AG08396 (cell line): ENCODE data around the gene TM4SF20.
"Not testable (repeated sequence)": the region's sequence is repeated elsewhere in the genome, so short reads cannot be mapped to it uniquely, and the experiment has no call there.

Experiments used
- DNase-seq: peaks from one replicate; pipeline ENCODE4 v3.0.0; 2012; ENCODE audit warnings: low spot score, mixed read lengths

TM4SF20 gene

DNA sequence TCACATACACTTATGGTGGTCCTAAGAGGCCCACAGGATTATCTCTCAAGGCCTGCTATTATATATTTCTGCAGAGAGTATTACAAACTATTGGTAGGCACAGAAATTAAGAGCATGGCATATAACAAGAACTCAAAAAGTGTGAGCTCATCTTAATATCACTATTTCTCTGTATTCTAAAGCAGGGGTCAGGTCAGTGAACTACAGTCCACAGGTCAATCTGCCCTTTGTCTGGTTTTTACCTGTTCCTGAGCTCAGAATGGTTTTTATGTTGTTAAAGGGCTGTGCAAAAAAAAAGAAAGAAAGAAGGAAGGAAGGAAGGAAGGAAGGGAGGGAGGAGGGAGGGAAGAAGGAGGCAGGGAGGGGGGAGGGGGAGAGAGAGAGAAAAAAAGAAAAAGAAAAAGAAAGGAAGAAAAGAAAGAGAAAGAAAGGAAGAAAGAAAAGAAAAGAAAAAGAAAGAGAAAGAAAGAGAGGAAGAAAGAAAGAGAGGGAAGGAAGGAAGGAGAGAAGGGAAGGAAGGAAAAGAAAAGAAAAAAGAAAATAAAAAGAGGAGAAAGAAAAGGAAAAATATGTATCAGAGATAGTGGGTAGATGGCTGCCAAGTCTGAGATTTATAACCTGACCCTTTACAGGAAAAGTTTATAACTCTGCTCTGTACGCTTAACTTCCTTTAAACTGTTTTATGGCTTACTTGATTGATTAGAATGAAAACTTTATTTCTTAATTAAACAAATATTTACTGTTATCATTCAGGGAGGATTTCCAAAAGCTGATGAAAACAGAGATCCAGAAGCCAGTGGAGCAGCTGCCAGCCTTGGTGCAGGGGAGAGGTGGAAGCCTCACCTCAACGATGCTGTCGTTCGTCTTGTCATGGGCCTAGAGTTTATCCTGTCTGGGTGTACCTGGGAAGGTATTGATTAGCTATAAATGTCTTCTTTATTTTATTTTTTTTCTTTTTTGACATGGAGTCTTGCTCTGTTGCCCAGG lies 19.9 kb upstream of the TM4SF20 start:
- no peak for DNase-seq

DNA sequence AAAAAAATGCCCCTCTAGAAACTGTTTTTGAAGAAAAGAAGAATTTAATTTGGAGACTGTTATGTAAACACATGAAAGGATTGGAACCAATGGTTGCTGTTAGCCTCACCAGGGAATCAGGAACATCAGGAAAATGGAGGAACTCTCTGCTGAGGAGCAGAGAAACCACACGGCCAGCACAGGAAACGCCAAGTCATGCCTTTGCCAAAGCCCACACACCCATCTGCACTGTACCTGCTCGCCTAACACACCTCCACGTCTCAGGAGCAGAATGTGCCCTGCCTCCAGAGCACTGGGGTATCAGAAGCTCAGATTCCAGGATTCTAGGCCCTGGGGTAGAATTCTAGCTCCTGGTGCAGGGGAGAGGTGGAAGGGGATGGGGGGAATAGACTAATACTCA lies 18.5 kb upstream of the TM4SF20 start:
- DNase-seq: no peak

GRCh38 chr2:227395556-227395955 lies 16.4 kb upstream of the TM4SF20 start:
- no peak for DNase-seq

DNA sequence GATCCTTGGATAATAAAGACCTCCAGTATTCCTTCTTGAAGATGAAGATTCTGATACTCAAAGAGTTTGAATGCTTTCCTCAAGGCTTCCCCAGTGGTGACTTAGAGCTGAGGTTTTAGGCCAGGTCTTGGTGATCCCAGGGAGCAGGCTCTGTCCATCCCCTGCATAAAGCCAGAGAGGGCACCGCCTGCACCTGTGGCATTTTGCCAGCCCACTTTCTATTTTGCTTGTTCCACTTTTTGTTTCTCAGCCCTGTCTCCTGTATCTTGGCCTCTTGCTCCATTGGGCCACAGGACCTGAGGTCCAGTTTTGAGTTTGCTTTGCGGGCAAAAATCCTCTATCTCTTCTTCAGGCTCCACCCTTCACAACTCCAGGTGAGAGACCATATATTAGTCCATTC lies 15.3 kb upstream of the TM4SF20 start:
- DNase-seq: no peak

DNA sequence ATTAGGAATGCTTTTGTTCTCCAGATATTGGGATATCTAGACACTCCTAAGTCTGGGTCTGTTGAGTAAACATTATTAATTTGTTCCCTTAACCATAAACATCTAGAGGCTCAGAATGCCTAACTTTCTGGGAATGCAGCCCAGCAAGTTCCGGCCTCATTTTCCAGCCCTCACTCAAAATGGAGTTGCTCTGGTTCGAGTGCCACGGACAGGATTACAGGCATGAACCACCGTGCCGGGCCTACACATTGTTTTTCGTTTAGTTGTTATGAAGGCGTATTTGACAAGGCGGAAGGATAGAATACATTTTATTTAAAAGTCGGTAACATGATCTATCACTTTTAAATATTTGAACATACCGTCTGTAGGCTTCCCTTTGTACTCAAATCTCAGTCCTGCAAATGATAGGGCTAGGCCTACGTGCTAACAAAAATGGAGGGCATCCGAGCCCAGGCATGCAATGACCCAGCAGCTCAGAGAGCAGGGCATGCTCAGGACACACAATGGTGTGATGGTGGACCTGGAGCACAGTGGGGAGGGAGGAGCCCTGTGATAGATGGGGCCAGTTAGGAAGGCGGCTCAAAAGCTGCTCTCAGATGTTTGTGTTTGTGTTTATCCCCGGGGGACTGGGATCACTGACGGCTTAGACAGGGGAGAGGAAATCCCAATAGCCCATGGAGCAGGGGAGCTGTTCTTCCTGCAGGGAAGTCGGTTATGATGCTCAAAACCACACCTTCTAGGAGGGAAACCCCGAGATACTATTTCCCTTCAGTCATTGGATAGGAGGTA lies 11.6 kb upstream of the TM4SF20 start:
- no peak for DNase-seq

DNA sequence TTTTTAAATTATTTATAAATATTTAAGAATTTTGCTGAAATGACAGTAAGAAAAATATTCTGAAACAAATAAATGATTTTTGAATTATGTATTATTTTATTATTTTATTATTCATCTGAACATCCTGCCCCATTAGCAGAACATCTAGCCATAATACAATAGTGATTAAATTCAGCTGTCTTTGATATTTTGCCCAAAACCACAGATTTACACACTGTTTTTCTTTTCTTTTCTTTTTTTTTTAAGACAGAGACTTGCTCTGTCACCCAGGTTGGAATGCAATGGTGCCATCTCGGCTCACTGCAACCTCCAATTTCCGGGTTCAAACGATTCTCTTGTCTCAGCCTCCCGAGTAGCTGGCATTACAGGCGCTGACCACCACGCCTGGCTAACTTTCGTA lies 10.6 kb upstream of the TM4SF20 start:
- no peak for DNase-seq

DNA sequence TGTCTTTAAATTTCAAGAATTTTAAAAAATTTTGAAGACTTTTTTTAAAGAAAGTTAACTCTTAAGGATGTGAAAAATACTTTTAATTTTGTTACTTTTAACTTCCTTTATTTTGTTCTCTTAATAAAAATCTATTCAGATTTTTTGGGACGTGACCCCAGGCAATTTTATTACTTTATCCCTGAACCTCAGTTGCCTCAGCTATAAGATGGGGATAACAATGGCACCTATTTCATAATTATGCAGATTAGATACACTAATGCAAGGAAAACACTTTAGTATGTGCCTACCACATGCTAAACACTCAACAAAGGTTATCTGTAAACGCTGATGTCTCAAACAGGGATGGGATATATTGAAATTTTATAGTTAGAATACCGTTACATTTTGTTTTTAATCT lies 10.1 kb upstream of the TM4SF20 start:
- no peak for DNase-seq

DNA sequence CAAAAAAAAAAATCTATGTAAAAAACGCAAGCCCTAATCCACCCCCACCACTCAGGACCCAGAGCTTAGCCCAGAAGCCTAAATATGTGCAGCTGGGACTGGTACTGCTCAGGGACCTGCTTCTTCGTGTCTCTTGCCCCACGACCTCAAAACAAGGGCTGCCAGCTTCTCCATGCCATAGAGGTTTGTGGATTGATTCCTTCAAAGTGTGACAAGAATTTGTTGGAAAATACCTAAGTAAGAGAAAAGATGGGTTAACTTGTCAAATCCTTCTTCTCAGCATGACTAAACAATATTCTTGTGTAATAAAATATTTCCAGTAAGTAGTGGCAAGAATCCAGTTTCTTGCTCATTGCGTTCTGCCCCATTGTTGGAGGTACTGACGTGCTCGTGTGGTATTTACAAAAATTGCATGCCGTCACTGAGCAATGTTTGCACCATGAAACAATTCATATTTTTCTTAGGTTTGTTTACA lies 9.5 kb upstream of the TM4SF20 start:
- peak; percentile 70 for DNase-seq

DNA sequence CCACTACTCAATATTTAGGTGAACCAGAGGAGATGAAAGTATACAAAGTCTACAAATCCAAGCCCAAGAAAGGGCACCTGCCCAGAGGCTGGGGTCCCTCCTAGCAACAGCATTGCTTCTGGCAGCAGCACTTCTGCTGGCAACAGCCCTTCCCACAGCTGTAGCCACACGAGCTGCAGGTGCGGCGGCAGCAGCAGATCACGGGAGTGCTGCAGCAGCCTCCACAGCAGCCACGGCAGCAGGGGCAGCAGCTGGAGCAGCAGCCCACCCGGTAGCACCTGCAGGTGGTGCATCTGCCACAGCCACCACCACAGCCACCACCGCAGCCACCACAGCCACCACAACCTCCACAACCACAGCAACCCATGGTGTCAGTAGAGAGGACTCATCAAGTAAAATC lies 8.5 kb upstream of the TM4SF20 start, which contains the start of gene SCYGR1:
SCYGR1 (minus strand) TSS at position 367 of the 400 bp plus-strand sequence; CDS start at position 367, 0 bp downstream.
- DNase-seq: not testable (repeated sequence)

DNA sequence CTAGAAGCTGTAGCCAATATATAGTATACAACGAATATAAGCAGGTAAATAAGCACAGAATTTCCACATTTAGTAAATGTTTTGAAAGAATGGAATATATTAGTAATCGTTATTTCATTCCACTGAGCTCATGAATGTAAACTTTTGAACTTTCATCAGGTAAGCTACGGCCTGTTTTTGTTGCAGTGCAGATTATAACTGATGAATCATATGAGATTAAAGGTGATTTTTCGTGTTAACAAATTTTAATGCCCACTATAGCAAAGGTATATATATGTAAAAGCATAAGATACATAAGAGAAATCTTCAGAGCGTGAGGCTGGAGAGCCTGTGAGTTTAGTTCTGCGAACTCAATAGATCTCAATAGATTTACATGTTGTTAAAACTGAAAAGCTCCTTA lies 7.5 kb upstream of the TM4SF20 start:
- DNase-seq: no peak

GRCh38 chr2:227383686-227384085 lies 4.6 kb upstream of the TM4SF20 start:
- DNase-seq: no peak

- DNase-seq: not testable (repeated sequence)
Measured at GRCh38 chr2:227382241-227382835, 3.2 kb upstream of the TM4SF20 start.

- DNase-seq: no peak
Measured at GRCh38 chr2:227378371-227378782, 729 bp downstream of the TM4SF20 start.

DNA sequence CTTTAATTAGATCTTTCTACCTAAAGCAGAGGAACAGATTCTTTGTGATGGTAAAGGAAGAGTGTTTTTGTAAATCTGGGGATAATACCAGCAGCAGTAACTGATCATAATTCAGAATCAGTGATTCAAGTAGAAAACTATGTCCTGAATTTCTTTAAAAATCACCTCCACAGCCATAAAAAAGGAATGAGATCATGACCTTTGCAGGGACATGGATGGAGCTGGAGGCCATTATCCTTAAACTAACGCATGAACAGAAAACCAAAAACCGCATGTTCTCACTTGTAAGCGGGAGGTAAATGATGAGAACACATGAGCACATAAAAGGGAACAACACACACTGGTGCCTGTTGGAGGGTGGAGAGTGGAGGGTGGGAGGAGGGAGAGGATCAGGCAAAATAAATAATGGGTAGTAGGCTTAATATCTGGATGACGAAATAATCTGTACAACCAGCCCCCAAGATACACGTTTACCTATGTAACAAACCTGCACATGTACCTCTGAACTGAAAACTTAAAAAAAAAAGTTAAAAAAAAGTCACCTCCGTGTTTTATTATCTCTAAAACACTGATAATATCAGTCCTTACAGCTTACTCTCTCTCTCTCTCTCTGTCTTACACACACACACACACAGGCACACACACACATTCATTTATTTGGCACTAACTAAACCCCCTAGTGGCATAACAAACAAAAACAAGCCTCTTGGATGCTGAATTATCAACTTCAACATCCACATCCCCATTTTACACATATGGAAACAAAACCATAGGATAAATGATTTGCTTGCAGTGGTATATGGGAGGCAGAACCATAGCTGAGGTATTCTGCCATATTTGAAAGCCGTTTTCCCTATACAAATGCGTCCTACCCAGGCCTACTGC lies 1.4 kb downstream of the TM4SF20 start:
- DNase-seq: no peak

DNA sequence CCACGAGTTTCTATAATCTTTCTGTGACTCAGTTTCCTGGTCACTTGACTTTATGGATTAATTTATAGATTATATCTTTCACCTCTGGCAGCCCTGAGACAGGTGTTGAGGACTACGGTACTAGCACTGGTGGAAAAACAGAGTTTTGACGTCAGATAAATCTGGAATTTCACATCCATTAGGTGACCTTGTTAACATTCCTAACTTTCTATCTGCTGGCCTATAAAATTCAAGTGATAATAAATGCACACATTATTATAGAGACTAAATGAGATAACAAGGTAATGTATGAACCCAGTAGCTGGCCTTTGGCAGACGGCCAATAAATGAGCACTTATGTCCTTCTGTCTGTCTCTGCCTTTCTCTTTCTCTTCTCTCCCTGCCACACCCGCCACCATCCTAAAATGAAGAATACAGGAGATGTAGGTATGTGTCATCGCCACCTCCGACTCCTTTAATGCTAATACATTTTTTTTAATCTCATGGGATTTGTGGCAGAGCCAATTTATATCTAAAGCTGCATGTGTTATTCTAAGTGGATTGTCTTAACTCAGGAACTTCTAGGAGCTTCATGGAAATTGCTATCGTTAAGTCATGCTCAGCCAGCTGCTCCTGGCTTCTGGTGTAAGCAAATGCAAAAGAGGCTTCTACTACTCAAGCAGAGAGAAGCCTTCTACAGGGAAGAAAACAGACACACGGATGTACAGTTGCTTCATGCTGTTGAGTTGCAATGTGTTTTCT lies 2.3 kb downstream of the TM4SF20 start:
- no peak for DNase-seq

DNA sequence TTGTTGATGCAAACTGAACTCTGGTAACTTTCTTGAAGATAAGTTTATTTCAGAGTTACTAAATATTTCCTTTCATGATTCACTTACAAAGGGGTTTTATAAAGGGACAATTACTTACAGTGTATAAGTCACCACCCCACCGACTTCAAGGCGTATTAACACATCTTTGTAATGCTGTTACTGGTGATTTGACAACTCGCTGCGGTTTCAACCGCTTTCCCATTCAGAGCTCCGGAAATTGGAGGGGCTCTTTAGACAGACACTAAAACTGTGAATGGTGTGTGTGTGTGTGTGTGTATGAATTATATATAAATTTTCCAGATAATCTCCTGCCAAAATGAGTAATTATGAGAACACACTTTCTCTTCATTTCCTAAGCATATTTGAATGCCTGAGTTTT lies 4.9 kb downstream of the TM4SF20 start:
- no peak for DNase-seq

DNA sequence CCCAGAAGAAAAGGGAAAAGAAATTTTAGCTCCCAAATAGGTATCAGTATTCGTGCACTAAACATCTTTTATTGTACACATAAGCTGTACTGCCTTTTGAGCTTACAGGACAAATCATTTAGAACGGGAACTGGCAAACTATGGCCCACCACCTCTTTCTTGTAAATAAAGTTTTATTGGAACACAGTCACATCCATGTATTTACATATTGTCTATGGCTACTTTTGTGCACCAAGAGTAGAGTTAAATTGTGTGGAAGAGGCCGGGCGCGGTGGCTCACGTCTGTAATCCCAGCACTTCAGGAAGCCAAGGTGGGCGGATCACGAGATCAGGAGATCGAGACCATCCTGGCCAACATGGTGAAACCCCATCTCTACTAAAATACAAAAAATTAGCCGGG lies 5.7 kb downstream of the TM4SF20 start:
- DNase-seq: no peak

GRCh38 chr2:227370791-227371312 lies 8.3 kb downstream of the TM4SF20 start:
- no peak for DNase-seq

DNA sequence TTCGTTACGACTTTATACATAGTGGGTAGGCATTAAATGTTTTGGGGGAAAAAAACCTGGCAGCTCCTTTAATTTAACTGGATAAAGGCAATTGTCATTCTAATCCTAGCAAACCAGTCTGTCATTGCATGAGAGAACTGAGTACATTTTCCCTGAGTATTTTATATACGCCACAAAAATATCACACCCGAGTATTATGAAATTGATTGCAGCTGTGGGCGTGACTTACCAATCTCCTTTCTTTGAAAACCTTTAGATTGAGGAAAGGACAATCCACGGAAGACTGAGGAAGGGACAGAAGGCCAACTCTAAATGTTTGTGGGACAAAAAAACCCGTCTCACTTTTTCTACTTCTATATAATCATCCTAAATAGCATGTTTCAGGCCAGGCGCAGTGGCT lies 9.0 kb downstream of the TM4SF20 start:
- DNase-seq: no peak

DNA sequence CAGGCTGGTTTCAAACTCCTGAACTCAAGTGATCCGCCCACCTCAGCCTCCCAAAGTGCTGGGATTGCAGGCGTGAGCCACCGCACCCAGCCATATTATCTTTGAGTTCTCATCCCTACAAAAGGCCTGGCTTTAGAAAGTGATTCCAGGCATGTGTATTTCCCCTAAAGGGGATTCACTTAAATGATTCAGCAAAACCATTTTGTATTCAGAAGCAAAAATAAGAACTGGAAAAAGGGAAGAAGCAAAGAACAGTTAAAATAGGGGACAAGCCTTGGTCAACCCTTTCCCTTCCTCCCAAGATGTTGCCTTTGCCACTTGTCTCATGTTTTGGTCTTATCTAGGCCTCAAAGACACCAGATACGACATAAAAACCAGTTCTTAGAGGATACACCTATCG lies 10.5 kb downstream of the TM4SF20 start:
- DNase-seq: no peak
